Endothelial cell of umbilical vein (primary cell): ENCODE data around the gene TXNIP. TPM values are rescaled to one million over a fixed set of nuclear protein-coding genes. Genes with fewer than 3 reads are reported as not detected.
A peak's percentile ranks its signal among the peaks of the same experiment; 100 is the strongest.

Experiments
- BruUV-seq: library from RNA; stranded (reverse); fragments of 400-500 nt; replicated peaks from 2 replicates; lab custom pipeline; 2021; lab: Mats Ljungman, UMichigan
- CTCF ChIA-PET: fragments of 300-600, 350-600 bp; sonication (Branson Sonifier 250); formaldehyde crosslinking; loops from one replicate; lab custom pipeline; 2021; ENCODE audit warnings: antibody characterized with exemption, inconsistent platforms; lab: Charles Lee
- POLR2A ChIA-PET: fragments of 300-600, 350-600 bp; sonication (Branson Sonifier 250); formaldehyde crosslinking; loops from one replicate; lab custom pipeline; 2021; ENCODE audit warnings: antibody characterized with exemption, inconsistent platforms; lab: Charles Lee
- DNase-seq: peaks from one replicate; pipeline ENCODE4 v3.0.0-alpha.2; 2011; ENCODE audit warnings: low read depth, low spot score
- FAIRE-seq: peaks from 2 replicates; lab custom pipeline; 2011; peaks lifted over from hg19 to GRCh38; lab: Jason Lieb, UNC
- H2AFZ ChIP-seq: 2 replicates; pipeline ENCODE4 v1.6.0; 2012; ENCODE audit warnings: low read depth, low read length, control low read depth, inconsistent platforms
- H3K27ac ChIP-seq: 2 replicates; pipeline ENCODE4 v1.5.1; 2011; ENCODE audit warnings: low read depth, mild to moderate bottlenecking, control low read depth, low read length, moderate library complexity; ENCODE audit not compliant: insufficient read depth
- H3K27me3 ChIP-seq, 2 experiments: 2 replicates each; pipeline versions ENCODE4 v1.6.0 to v1.6.1; 2011; ENCODE audit warnings: low read length in 2 of 2, mixed read lengths in 1 of 2; ENCODE audit not compliant: control insufficient read depth in 2 of 2, insufficient read depth in 2 of 2
- H3K36me3 ChIP-seq, 2 experiments: 2 replicates in 1 of 2; 3 replicates in 1 of 2; pipeline ENCODE4 v1.5.1; 2011; ENCODE audit warnings: low read length in 2 of 2, mild to moderate bottlenecking in 1 of 2, moderate library complexity in 1 of 2; ENCODE audit not compliant: control insufficient read depth in 2 of 2, insufficient read depth in 2 of 2; ENCODE audit errors: extremely low read depth in 1 of 2
- H3K4me1 ChIP-seq: 3 replicates; pipeline ENCODE4 v1.5.1; 2011; ENCODE audit warnings: mild to moderate bottlenecking, low read length; ENCODE audit not compliant: control insufficient read depth, insufficient read depth; ENCODE audit errors: extremely low read depth
- H3K4me2 ChIP-seq: 2 replicates; pipeline ENCODE4 v1.6.1; 2011; ENCODE audit warnings: low read length, control low read depth, mixed read lengths; ENCODE audit not compliant: insufficient read depth
- H3K4me3 ChIP-seq, 3 experiments: fragments of 200-600 bp in 1 of 3; sonication (generic), shearing (Covaris generic) in 1 of 3; replicated peaks in 1 of 3; 2 replicates each; pipeline ENCODE4 v1.5.1; 2011 to 2016; ENCODE audit warnings: control low read depth in 3 of 3, low read length in 3 of 3, mild to moderate bottlenecking in 2 of 3, inconsistent platforms in 1 of 3, low read depth in 1 of 3, moderate library complexity in 1 of 3; ENCODE audit not compliant: insufficient read depth in 1 of 3
- H3K79me2 ChIP-seq: 2 replicates; pipeline ENCODE4 v1.6.0; 2012; ENCODE audit warnings: low read length, inconsistent platforms; ENCODE audit not compliant: control insufficient read depth, insufficient read depth
- H3K9ac ChIP-seq: replicated peaks from 2 replicates; pipeline ENCODE3; 2011; ENCODE audit warnings: low read length, control low read depth; ENCODE audit not compliant: insufficient read depth; ENCODE audit errors: extremely low read depth
- H3K9me1 ChIP-seq: replicated peaks from 3 replicates; pipeline ENCODE4 v1.6.0; 2011; ENCODE audit warnings: mild to moderate bottlenecking, low read length; ENCODE audit not compliant: control insufficient read depth, insufficient read depth; ENCODE audit errors: extremely low read depth
- H3K9me3 ChIP-seq: replicated peaks from 2 replicates; pipeline ENCODE4 v1.5.1; 2012; ENCODE audit warnings: low read length, inconsistent platforms; ENCODE audit not compliant: control insufficient read depth, insufficient read depth
- H4K20me1 ChIP-seq: replicated peaks from 2 replicates; pipeline ENCODE3; 2011; ENCODE audit warnings: mild to moderate bottlenecking, low read length; ENCODE audit not compliant: control insufficient read depth, insufficient read depth; ENCODE audit errors: extremely low read depth
- EZH2 ChIP-seq: IDR thresholded peaks from 2 replicates; pipeline ENCODE4 v1.6.1; 2012; ENCODE audit warnings: borderline replicate concordance, low read depth, mild to moderate bottlenecking, moderate library complexity, low read length, inconsistent platforms; ENCODE audit not compliant: severe bottlenecking
- FOS ChIP-seq: IDR thresholded peaks from 2 replicates; pipeline ENCODE4 v1.6.1; 2011; ENCODE audit warnings: mild to moderate bottlenecking, low read length, moderate library complexity, borderline replicate concordance; ENCODE audit not compliant: insufficient read depth
- GATA2 ChIP-seq: IDR thresholded peaks from 2 replicates; pipeline ENCODE4 v1.7.0; 2011; ENCODE audit warnings: low read depth, mild to moderate bottlenecking, moderate library complexity, mixed read lengths, low read length; ENCODE audit not compliant: insufficient read length, insufficient read depth
- JUN ChIP-seq: IDR thresholded peaks from 2 replicates; pipeline ENCODE4 v1.6.1; 2011; ENCODE audit warnings: borderline replicate concordance, low read depth; ENCODE audit not compliant: insufficient read length, insufficient read depth
- MYC ChIP-seq: IDR thresholded peaks from one replicate; pipeline ENCODE4 v1.6.1; 2011; ENCODE audit warnings: mild to moderate bottlenecking, low read depth, low read length
- POLR2A ChIP-seq: IDR thresholded peaks from 2 replicates; pipeline ENCODE4 v1.6.1; 2012; ENCODE audit warnings: low read depth, mild to moderate bottlenecking, control low read depth, low read length
- POLR2AphosphoS5 ChIP-seq: IDR thresholded peaks from 2 replicates; pipeline ENCODE4 v1.6.1; 2012; ENCODE audit warnings: low read depth, mild to moderate bottlenecking, control low read depth, low read length, moderate library complexity; ENCODE audit not compliant: insufficient read depth
- dilution Hi-C: fragments of 300-500 bp; cut with MboI; formaldehyde crosslinking; loops from one replicate; pipeline ENCODE4 v1.15.0; 2019; ENCODE audit warnings: low sequenced_read_pairs; ENCODE audit not compliant: extremely low pct_ligation_motif_present
- intact Hi-C: fragments of 100-400 bp; cut with micrococcal nuclease; formaldehyde crosslinking; loops from one replicate; pipeline ENCODE4 v1.10.0; 2022
- polyA plus RNA-seq, 4 experiments: library from polyadenylated mRNA; depleted of rRNA in 3 of 4; stranded (reverse) in 3 of 4; unstranded in 1 of 4; fragments of >200 nt; gene quantifications; 2 replicates each; pipeline versions ENCODE4 v1.2.1 to v1.2.3, GENCODE V29; 2011 to 2012; ENCODE audit warnings: missing spikeins in 1 of 4
- total RNA-seq: library from RNA; stranded (reverse); gene quantifications from 2 replicates; pipeline ENCODE4 v1.2.3, GENCODE V29; 2021
- TF ChIP-seq, protein P1 (sequence below): IDR thresholded peaks from 2 replicates; pipeline ENCODE4 v1.6.1; 2011; ENCODE audit not compliant: insufficient read depth, insufficient read length
- TF ChIP-seq, protein P2 (sequence below), 2 donors: IDR thresholded peaks; 1 replicate in 1 of 2; 2 replicates in 1 of 2; pipeline ENCODE4 v1.5.1; 2011; ENCODE audit warnings: low read length in 2 of 2, mild to moderate bottlenecking in 2 of 2, moderate library complexity in 2 of 2, control low read depth in 1 of 2, inconsistent platforms in 1 of 2, low read depth in 1 of 2; ENCODE audit not compliant: insufficient read depth in 1 of 2; ENCODE audit errors: extremely low read depth in 1 of 2

The TXNIP gene
- total and polyA plus RNA-seq, 2 donors (not counting 3 experiments of a cell fraction or from before 2014, with no cell fraction given) = 9.1 to 21.8 TPM

DNA sequence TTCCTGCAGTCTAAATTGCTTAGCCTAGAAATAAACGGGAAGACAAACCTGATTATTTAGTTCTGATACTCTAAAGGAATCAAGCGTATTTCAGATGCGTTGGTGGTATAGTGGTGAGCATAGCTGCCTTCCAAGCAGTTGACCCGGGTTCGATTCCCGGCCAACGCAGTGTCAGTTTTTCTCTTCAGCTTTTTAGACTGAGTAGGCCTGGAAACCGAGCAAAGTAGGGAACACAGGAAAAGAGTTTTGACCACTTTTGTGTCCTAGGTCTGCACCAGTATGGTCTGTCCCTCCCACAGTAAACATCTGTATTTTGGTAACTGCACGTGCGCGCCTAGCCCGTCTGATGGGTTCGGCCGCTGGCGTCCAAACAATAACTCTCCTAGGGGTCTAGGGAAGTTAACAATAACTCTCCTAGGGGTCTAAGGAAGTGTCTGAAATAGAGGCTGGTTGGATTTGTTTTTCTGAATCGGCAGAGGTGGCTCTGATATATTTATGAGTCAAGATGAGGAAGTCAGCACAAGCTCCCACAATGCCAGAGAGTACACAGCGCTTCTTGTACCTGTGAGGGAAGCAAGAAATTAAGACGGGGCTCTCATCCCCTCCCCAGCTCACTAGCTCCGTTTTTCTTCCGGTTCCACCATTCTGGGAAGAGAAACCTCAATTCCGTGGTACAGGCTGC, 40.7 kb upstream of the TXNIP start:
- peaks cover 9% of the 10 kb centered on the region for H3K4me1 ChIP-seq
- H3K36me3 ChIP-seq = no peaks in the 10 kb centered on the region
- TSS peak; percentile 4 for BruUV-seq
- DNase-seq (peak; percentile 94), FAIRE-seq (peak; percentile 77)
- H4K20me1 ChIP-seq = no peaks in the 10 kb centered on the region
- TF ChIP-seq GATA2 = peak; percentile 43
- no peak for TF ChIP-seq POLR2A
- TF ChIP-seq EZH2 = no peak
- TF ChIP-seq, protein P1, sequence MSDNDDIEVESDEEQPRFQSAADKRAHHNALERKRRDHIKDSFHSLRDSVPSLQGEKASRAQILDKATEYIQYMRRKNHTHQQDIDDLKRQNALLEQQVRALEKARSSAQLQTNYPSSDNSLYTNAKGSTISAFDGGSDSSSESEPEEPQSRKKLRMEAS = peak; percentile 6
- no peaks in the 10 kb centered on the region for H3K9me3 ChIP-seq
- intact Hi-C loops (no loop called here), dilution Hi-C loops (no loop called here)
- peak overlapping the region; percentile 98 for H3K4me2 ChIP-seq
- peak overlapping the region; percentile 69 for H3K27ac ChIP-seq
- H3K9ac ChIP-seq = peak overlapping the region; percentile 79
- H3K79me2 ChIP-seq = no peaks in the 10 kb centered on the region
- POLR2A ChIA-PET = interaction anchor here (0.8 to 5.2 kb wide), 3 partner anchors 14 to 756 kb away, joined by 3 to 83 read pairs (median 4); no protein-coding TSS in a partner anchor
- peak overlapping the region; percentile 53 to 90 (median 64) for H3K4me3 ChIP-seq
- H3K27me3 ChIP-seq = no peaks in the 10 kb centered on the region
- CTCF ChIA-PET = interaction anchor here (0.9 to 3.8 kb wide), 5 partner anchors 15 to 178 kb away, joined by 3 to 11 read pairs (median 8); partner anchors contain the start of gene PIAS3
- H2AFZ ChIP-seq = peak overlapping the region; percentile 98
- no peaks in the 10 kb centered on the region for H3K9me1 ChIP-seq

DNA sequence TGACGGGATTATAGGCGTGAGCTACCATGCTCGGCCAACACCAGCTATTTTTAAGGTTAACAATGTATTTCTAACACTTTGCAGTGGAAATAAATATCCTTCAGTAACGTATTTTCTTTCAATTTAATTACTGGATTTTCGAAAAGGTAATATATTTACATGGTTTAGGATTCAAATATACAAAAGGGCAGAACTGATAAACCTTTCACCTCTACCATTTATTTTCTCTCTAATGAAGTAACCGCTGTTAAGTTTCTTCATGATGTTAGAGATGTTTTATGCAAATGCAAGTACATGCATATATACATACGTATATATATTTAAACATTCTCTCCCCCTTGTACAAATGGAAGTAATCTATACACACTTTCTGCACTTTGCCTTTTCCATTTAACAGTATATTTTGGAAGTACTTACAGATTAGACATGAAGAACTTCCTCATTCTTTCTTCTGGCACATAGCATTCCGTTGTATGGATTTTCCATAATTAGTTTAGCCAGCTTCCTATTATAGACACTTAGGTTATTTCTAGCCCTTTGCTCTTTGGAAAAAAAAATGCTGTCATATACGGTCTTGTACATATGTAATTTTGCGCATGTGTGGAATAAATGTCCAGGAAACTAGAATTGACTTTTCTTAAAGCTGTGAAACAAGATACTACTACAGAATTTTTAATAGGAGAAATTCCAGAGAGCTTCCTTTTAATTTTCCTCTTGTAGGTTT, 40.0 kb upstream of the TXNIP start:
- H3K79me2 ChIP-seq = no peaks in the 10 kb centered on the region
- no peaks in the 10 kb centered on the region for H3K9me1 ChIP-seq
- no peaks in the 10 kb centered on the region for H3K36me3 ChIP-seq
- intact Hi-C loops = no loop called here
- H3K27ac ChIP-seq = no peak overlapping the region
- TF ChIP-seq, protein P2, sequence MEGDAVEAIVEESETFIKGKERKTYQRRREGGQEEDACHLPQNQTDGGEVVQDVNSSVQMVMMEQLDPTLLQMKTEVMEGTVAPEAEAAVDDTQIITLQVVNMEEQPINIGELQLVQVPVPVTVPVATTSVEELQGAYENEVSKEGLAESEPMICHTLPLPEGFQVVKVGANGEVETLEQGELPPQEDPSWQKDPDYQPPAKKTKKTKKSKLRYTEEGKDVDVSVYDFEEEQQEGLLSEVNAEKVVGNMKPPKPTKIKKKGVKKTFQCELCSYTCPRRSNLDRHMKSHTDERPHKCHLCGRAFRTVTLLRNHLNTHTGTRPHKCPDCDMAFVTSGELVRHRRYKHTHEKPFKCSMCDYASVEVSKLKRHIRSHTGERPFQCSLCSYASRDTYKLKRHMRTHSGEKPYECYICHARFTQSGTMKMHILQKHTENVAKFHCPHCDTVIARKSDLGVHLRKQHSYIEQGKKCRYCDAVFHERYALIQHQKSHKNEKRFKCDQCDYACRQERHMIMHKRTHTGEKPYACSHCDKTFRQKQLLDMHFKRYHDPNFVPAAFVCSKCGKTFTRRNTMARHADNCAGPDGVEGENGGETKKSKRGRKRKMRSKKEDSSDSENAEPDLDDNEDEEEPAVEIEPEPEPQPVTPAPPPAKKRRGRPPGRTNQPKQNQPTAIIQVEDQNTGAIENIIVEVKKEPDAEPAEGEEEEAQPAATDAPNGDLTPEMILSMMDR (IDR thresholded peaks at IDR 0.05; ENCODE audit: extremely low read depth in 1 of 2, insufficient read depth in 1 of 2, low read depth in 1 of 2, low read length in 2 of 2) = no peak
- TF ChIP-seq GATA2 = no peak
- TF ChIP-seq, protein P1 = no peak
- no peak for TF ChIP-seq JUN
- TF ChIP-seq EZH2 = no peak
- TF ChIP-seq MYC = no peak
- no peak for TF ChIP-seq POLR2A
- no peak for TF ChIP-seq POLR2AphosphoS5
- TF ChIP-seq FOS = no peak
- ChIA-PET CTCF (interaction anchor here (1.4 to 3.8 kb wide), 6 partner anchors 16 to 210 kb away, joined by 4 to 11 read pairs (median 7); partner anchors contain the start of gene PIAS3), POLR2A (interaction anchor here (0.8 to 5.2 kb wide), 3 partner anchors 15 to 755 kb away, joined by 3 to 83 read pairs (median 4); no protein-coding TSS in a partner anchor)
- FAIRE-seq = peak; percentile 77
- dilution Hi-C loops = no loop called here
- no peak overlapping the region for H2AFZ ChIP-seq
- peak; percentile 65 for DNase-seq
- H3K4me1 ChIP-seq = peaks cover 9% of the 10 kb centered on the region
- H3K9ac ChIP-seq = peak overlapping the region; percentile 32
- no peaks in the 10 kb centered on the region for H4K20me1 ChIP-seq
- peak overlapping the region; percentile 42 to 64 (median 52) for H3K4me3 ChIP-seq
- H3K9me3 ChIP-seq = no peaks in the 10 kb centered on the region
- H3K4me2 ChIP-seq = peak overlapping the region; percentile 98
- no TSS peak for BruUV-seq
- H3K27me3 ChIP-seq = no peaks in the 10 kb centered on the region
